Activated CD8-positive, alpha-beta memory T cell treated with anti-CD3 and anti-CD28 coated beads, Interleukin-2, amount 10 ng/mL, durations not matched to agents 7 days and 5 days (primary cell): Measurements from ENCODE around the gene CUL4A. TPM values are rescaled to one million over a fixed set of nuclear protein-coding genes. Genes with fewer than 3 reads are reported as not detected.
"Not testable (repeated sequence)": the region's sequence is repeated elsewhere in the genome, so short reads cannot be mapped to it uniquely, and the experiment has no call there.

Experiments
- ATAC-seq: fragments of 150-1000 bp; cut with Tn5 transposase; one replicate; pipeline ENCODE4 v1.10.0; 2021; ENCODE audit warnings: moderate library complexity
- CTCF ChIA-PET: fragments of 350-600 bp; sonication (Branson Sonifier 250); formaldehyde crosslinking; loops from one replicate; lab custom pipeline; 2021; ENCODE audit warnings: antibody characterized with exemption; lab: Charles Lee
- DNase-seq: peaks from one replicate; pipeline ENCODE4 v3.0.0-alpha.2; 2020
- H3K27ac Mint-ChIP-seq: one replicate; pipeline ENCODE4 v1.8.0; 2021; ENCODE audit warnings: mild to moderate bottlenecking, mixed read lengths
- H3K27me3 Mint-ChIP-seq: one replicate; pipeline ENCODE4 v1.8.0; 2021; ENCODE audit warnings: mixed read lengths
- H3K36me3 Mint-ChIP-seq: one replicate; pipeline ENCODE4 v1.8.0; 2021; ENCODE audit warnings: mild to moderate bottlenecking, mixed read lengths
- H3K4me1 Mint-ChIP-seq: one replicate; pipeline ENCODE4 v1.8.0; 2021; ENCODE audit warnings: mixed read lengths
- H3K4me3 Mint-ChIP-seq: one replicate; pipeline ENCODE4 v1.8.0; 2021; ENCODE audit warnings: mild to moderate bottlenecking, moderate library complexity, mixed read lengths
- H3K9me3 Mint-ChIP-seq: one replicate; pipeline ENCODE4 v1.8.0; 2022; ENCODE audit warnings: low read depth, mixed read lengths
- total RNA-seq, 2 experiments: library from RNA; stranded (reverse); gene quantifications; one replicate each; pipeline ENCODE4 v1.2.3, GENCODE V29; 2021

CUL4A gene
- total RNA-seq, 2 experiments from 2014 or later = 73.8 to 76.0 TPM

DNA sequence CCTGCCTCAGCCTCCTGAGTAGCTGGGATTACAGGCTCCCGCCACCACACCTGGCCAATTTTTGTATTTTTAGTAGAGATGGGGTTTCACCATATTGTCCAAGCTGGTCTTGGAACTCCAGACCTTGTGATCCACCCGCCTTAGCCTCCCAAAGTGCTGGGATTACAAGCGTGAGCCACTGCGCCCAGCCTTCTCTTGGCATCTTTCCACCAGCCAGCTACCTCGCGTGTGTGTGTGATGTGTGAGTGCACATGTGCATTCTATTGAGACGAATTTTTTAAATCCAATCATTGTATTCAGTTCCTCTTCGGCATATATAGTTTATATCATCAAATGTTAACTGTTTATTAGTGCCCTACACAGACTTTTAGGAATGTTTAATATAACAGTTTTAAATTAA is 32.2 kb downstream of the CUL4A start:
- peaks cover 36% of the 10 kb centered on the region for H3K36me3 Mint-ChIP-seq
- CTCF ChIA-PET = interaction anchor here (1.3 kb wide), 1 partner anchor 13 kb away, joined by 4 read pairs; no protein-coding TSS in a partner anchor
- ATAC-seq, H3K9me3 Mint-ChIP-seq, H3K27me3 Mint-ChIP-seq, DNase-seq, H3K27ac Mint-ChIP-seq, H3K4me3 Mint-ChIP-seq, H3K4me1 Mint-ChIP-seq: not testable (repeated sequence)

DNA sequence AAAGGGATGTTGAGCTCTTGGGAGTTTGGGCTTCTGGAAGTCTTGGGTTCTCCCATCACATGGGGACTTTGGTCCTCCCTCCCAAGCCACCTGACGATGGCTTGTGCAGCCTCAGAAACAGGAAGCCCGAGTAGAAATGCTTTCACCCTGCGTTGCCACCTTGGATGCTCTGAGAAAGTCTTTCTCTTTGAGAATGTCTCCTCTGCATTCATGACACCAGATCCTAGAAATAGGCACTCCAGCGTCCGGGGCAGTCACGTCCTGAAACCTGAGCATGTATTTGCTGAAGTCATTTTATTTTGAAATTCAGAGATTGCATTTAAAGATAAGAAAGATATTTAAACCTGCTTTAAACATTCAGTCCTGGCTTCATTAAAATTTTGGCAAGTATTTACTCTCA is 34.4 kb downstream of the CUL4A start:
- H3K36me3 Mint-ChIP-seq = peaks cover 35% of the 10 kb centered on the region
- no peaks in the 10 kb centered on the region for H3K27me3 Mint-ChIP-seq
- ATAC-seq (no peak), DNase-seq (no peak)
- no peak overlapping the region for H3K4me3 Mint-ChIP-seq
- CTCF ChIA-PET = no interaction called here
- H3K27ac Mint-ChIP-seq = no peak overlapping the region
- H3K4me1 Mint-ChIP-seq = no peaks in the 10 kb centered on the region
- no peaks in the 10 kb centered on the region for H3K9me3 Mint-ChIP-seq

DNA sequence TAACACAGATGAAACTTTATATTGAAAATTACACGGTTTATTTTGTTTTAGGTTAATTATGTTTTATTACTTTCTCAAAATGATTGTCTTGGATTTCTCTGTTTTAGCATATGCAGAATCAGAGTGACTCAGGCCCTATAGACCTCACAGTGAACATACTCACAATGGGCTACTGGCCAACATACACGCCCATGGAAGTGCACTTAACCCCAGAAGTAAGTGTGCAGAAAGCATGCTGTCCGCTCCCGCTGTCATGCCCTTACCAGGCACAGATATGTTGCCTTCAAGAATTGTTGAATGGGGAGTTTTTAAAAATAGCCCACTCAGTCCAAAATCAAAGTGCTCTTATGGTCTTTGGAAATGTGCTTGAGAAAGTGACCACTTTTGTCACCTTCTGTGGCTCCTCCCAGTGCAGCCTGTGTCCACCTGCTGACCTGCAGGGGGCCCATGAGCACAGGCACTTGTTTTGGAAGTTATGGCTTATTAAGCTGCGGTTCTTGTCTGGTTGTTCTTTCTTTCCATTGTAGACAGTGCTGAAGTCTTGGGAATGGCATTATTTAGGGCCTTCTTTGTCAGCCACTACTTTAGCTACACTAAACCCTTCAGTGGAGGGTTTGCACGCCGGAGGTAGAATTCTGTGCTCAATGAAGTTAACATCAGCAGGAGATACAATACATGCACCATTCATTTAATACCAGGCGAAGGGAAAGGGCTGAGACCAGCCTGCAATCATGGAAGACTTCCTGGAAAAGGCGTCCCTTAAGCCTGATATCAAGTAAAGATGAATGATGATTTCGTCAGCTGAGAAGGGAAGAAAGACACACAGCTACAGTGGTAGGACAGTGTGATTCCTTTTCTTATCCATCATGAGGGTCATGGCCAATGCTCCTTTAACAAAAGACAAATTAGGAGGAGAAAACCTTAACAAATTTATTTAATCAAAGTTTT is 36.7 kb downstream of the CUL4A start:
- Mint-ChIP-seq H3K9me3 (no peaks in the 10 kb centered on the region), H3K36me3 (peaks cover 42% of the 10 kb centered on the region), H3K27ac (no peak overlapping the region), H3K27me3 (no peaks in the 10 kb centered on the region), H3K4me1 (no peaks in the 10 kb centered on the region), H3K4me3 (no peak overlapping the region)
- no peak for DNase-seq
- no peak for ATAC-seq
- CTCF ChIA-PET = no interaction called here

DNA sequence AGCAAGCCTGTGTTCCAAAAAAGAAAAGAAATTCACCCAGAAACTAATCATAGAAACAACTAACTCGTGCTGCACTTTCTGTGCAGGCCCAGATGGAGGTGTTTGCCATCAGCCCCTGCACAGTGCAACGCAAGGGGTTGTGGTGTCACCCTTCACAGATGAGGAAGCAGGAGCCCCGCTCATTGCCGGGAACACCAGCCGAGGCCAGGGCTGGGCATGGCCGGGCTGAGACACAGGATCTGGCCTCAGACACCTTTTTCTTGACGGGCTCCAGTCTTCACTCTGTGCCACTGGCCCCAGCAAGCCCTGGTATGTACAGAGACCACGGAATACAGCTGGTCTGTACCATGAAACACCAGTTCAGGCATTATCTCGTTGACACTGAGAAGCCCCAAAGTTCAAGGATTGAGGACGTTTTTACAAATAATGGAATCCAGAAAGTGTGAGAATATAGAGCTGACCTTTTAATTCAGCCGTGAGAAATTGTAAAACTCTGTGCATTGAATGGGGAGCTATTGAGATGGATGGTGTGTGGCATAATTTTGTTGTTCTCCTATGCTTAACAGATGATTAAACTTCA is 43.2 kb downstream of the CUL4A start:
- CTCF ChIA-PET = no interaction called here

DNA sequence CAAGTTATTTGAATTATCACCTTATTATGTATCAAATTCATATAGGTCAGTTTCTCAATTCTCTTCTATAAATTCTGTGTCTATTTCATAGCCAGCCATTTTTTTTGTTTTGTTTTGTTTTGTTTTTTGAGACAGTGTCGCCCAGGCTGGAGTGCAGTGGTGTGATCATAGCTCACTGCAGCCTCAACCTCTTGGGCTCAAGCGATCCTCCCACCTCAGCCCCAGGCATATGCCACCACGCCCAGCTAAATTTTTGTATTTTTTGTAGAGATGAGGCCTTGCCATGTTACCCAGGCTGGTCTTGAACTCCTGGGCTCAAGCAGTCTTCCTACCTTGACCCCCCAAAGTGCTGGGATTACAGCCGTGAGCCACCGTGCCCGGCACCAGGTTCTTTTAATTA is 48.5 kb downstream of the CUL4A start:
- peaks cover 44% of the 10 kb centered on the region for H3K36me3 Mint-ChIP-seq
- CTCF ChIA-PET = interaction anchor here (1.6 kb wide), 1 partner anchor 315 kb away, joined by 4 read pairs; no protein-coding TSS in a partner anchor

More for the DNA sequence above, 43.2 kb downstream of the CUL4A start:
- no peak overlapping the region for H3K4me3 Mint-ChIP-seq
- H3K4me1 Mint-ChIP-seq = no peaks in the 10 kb centered on the region
- ATAC-seq (no peak), DNase-seq (no peak)
- no peak overlapping the region for H3K27ac Mint-ChIP-seq
- H3K9me3 Mint-ChIP-seq = no peaks in the 10 kb centered on the region
- no peaks in the 10 kb centered on the region for H3K27me3 Mint-ChIP-seq
- H3K36me3 Mint-ChIP-seq = peaks cover 45% of the 10 kb centered on the region

DNA sequence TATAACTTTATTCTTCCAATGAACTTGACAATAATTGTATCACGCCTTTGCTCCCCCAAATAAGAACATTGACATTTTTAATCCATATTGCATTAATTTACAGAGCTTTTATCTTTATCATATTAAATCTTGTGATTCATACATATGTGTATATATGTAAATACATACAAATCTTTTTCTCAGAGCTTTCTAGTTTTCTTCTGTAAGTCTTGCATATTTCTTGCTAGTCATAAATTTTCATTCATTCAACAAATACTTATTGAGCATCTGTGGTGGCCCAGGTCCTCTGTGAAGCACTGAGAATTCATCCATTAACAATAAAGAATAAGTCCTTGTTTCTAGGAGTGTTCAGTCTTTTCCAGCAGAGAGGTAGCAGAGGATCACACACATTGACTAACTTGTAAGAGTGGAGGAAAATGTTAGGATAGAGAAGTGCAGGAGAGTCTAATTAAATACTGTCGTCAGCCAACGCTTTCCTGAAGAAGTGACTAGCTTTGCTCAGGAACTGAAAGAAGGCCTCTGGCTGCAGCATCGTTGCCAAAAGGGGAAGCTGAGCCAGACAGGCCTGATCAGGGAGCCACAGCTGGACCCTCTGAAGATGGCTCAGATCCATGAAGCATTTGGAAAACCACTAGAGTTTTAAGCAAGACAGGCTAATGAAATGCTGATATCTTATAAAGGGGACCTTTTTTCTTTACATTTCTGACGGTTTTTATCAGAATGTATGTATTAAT is 49.1 kb downstream of the CUL4A start:
- Mint-ChIP-seq H3K9me3 (no peaks in the 10 kb centered on the region), H3K27ac (no peak overlapping the region), H3K4me1 (no peaks in the 10 kb centered on the region), H3K4me3 (no peak overlapping the region), H3K36me3 (peaks cover 43% of the 10 kb centered on the region), H3K27me3 (no peaks in the 10 kb centered on the region)
- DNase-seq = no peak
- ATAC-seq = no peak
- CTCF ChIA-PET = interaction anchor here (1.6 kb wide), 1 partner anchor 315 kb away, joined by 4 read pairs; no protein-coding TSS in a partner anchor

More for the DNA sequence above, 48.5 kb downstream of the CUL4A start:
- not testable (repeated sequence) for H3K27me3 Mint-ChIP-seq, H3K27ac Mint-ChIP-seq, H3K4me3 Mint-ChIP-seq, DNase-seq, H3K9me3 Mint-ChIP-seq, H3K4me1 Mint-ChIP-seq, ATAC-seq

DNA sequence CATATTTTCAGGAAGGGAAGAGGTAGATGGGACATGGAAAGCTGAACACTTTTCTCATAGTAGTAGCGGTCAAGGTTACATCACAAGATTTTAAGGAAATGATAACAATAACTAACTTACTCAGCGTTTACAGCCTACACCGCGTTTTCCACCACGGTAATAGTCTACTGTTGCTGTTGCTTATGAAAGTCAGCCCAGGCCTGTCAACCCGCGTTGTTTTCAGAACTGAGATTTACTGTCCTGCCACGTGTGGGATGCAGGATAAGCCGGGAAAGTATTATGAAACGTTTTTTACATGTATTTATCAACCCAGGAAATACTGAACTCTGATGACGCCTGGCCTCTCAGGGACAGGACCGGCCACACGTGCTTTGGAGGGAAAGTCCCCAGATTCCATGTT is 51.6 kb downstream of the CUL4A start:
- no peak for ATAC-seq
- H3K4me1 Mint-ChIP-seq = no peaks in the 10 kb centered on the region
- H3K4me3 Mint-ChIP-seq = no peak overlapping the region
- H3K9me3 Mint-ChIP-seq = no peaks in the 10 kb centered on the region
- CTCF ChIA-PET = no interaction called here
- DNase-seq = no peak
- H3K27ac Mint-ChIP-seq = no peak overlapping the region
- H3K36me3 Mint-ChIP-seq = peaks cover 35% of the 10 kb centered on the region
- H3K27me3 Mint-ChIP-seq = no peaks in the 10 kb centered on the region

DNA sequence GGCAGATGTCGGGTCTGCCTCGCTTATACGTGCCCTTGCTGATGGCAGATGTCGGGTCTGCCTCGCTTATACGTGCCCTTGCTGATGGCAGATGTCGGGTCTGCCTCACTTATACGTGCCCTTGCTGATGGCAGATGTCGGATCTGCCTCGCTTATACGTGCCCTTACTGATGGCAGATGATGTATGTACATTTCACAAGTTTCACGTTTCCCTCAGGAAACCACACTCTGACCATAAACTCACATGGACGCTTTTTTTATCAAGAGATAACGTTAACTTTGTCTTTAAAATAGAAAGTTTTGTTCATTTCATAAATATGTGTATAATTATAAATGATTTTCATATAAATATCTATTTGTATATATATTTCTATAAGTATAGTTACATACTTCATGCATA is 53.6 kb downstream of the CUL4A start:
- H3K27me3 Mint-ChIP-seq, DNase-seq, CTCF ChIA-PET, ATAC-seq, H3K27ac Mint-ChIP-seq, H3K4me1 Mint-ChIP-seq, H3K9me3 Mint-ChIP-seq, H3K4me3 Mint-ChIP-seq: not testable (repeated sequence)
- H3K36me3 Mint-ChIP-seq = peaks cover 21% of the 10 kb centered on the region

DNA sequence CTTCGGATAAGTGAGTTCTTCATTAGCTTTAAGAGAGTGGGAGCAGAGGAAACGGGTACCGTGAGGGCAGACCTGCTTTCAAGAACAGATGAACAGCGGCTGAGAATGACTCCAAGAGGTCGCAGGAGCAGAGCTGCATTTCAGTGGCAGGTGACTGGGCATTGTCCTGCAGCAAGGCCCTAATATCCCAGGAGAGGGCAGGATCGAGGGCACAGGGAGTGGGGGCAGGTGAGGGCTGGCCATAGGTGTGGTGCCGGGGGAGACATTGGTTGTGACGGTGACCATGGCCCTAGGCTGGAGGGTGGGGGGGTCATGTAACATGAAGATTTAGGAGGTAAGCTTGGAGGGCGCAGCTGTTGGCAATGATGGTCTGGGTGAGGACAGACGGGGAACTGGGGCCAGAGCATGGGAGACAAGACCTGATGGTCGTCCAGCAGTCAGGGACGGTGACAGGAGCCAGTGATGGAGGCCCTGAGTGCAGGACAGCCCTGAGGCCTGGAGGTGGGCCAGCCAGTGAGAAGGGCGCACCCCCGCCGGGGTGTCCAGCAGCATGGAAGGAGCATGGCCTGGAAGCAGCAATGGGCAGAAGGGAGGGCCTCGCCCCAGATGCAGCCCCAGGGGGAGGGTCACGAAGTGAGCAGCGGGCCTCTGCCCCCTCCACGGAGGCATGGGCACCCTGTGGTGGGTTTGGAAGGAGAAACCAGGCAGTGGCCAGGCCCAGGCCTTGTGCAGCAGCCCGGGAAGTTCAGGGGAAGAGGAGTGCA is 58.4 kb downstream of the CUL4A start:
- no peaks in the 10 kb centered on the region for H3K9me3 Mint-ChIP-seq
- no peaks in the 10 kb centered on the region for H3K36me3 Mint-ChIP-seq
- H3K27me3 Mint-ChIP-seq = no peaks in the 10 kb centered on the region
- DNase-seq = no peak
- H3K4me3 Mint-ChIP-seq = no peak overlapping the region
- no peak for ATAC-seq
- CTCF ChIA-PET = no interaction called here
- no peak overlapping the region for H3K27ac Mint-ChIP-seq
- no peaks in the 10 kb centered on the region for H3K4me1 Mint-ChIP-seq

DNA sequence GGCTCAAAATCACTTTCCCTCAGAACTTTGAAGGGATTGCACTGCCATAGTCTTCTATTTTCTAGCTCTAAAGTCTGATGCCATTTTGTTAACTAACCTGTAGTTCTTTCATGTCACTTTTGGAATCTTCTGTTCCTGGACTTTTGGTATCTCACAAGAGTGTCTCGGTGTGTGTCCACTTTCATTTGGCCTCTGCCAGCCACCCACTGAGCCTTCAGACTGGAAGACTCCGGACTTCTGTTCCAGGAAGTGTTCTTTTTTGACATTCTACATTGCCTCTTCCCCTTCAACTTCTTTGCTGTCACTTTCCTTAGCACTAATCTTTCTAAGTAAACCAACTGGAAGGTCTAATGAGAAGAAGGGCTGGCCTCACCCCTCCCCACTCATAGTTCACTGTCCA is 62.6 kb downstream of the CUL4A start:
- H3K4me3 Mint-ChIP-seq = no peak overlapping the region
- no peak for DNase-seq
- H3K27me3 Mint-ChIP-seq = no peaks in the 10 kb centered on the region
- no peak for ATAC-seq
- CTCF ChIA-PET = no interaction called here
- H3K36me3 Mint-ChIP-seq = no peaks in the 10 kb centered on the region
- no peaks in the 10 kb centered on the region for H3K9me3 Mint-ChIP-seq
- no peaks in the 10 kb centered on the region for H3K4me1 Mint-ChIP-seq
- H3K27ac Mint-ChIP-seq = no peak overlapping the region

DNA sequence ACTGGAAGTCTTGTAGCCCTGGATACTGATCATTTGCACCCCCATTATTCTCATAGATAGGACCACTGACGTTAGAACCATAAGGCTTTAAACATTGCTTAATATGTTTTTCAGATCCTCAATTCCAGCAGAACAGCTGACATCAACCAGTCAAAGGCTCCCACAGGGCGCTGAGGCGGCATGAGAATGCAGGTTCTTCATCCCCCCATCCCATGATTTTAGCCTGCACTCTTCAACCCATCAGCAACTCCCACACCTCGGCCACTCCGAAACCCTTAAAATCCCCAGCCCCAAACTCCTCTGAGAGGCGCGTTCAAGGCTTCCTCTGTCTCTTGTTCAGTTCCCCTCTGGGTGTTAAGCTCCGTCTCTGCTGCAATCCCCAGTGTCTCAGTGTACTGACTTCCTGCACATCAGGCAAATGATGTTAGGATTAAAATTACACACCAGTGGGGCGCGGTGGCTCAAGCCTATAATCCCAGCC is 63.3 kb downstream of the CUL4A start:
- DNase-seq (no peak), ATAC-seq (no peak)
- H3K4me1 Mint-ChIP-seq = no peaks in the 10 kb centered on the region
- H3K36me3 Mint-ChIP-seq = no peaks in the 10 kb centered on the region
- no peak overlapping the region for H3K27ac Mint-ChIP-seq
- H3K27me3 Mint-ChIP-seq = no peaks in the 10 kb centered on the region
- no peaks in the 10 kb centered on the region for H3K9me3 Mint-ChIP-seq
- no peak overlapping the region for H3K4me3 Mint-ChIP-seq
- CTCF ChIA-PET = no interaction called here

DNA sequence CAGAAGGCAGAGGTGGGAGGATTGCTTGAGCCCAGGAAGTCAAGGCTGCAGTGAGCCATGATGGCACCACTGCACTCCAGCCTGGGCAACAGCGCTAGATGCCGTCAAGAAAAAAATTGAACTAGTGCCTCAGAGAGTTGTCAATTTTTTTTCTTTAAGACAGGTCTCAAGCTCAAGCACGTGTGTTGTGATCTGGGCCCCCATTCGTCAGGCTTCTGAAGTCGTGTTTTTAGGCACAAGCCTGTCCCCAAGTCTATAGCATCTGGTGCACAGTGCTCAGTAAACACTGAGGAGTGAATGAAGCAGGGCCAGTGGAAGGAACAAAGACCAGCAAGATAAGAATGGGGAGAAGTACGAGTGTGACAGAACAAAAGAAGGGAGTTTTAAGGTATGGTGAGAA is 63.9 kb downstream of the CUL4A start:
- Mint-ChIP-seq H3K27ac (no peak overlapping the region), H3K4me1 (no peaks in the 10 kb centered on the region), H3K9me3 (no peaks in the 10 kb centered on the region), H3K4me3 (no peak overlapping the region), H3K36me3 (no peaks in the 10 kb centered on the region), H3K27me3 (no peaks in the 10 kb centered on the region)
- DNase-seq (no peak), ATAC-seq (no peak)
- CTCF ChIA-PET = no interaction called here
